Activated T-helper 17 cell treated with anti-CD3 and anti-CD28 coated beads, Interleukin-2, amount 50 U/mL, for 72 hours (primary cell): ENCODE results near the gene NDUFV2. TPM values are rescaled to one million over a fixed set of nuclear protein-coding genes. Genes with fewer than 3 reads are reported as not detected.

ENCODE experiments used
- ATAC-seq: fragments of 150-1000 bp; cut with Tn5 transposase; replicated peaks from 2 replicates; pipeline ENCODE4 v1.10.0; 2021; ENCODE audit warnings: mild to moderate bottlenecking, moderate library complexity
- H3K27ac Mint-ChIP-seq: one replicate; pipeline ENCODE4 v1.8.0; 2022; ENCODE audit warnings: mixed read lengths
- H3K27me3 Mint-ChIP-seq: one replicate; pipeline ENCODE4 v1.8.0; 2022; ENCODE audit warnings: mixed read lengths
- H3K36me3 Mint-ChIP-seq: one replicate; pipeline ENCODE4 v1.8.0; 2022; ENCODE audit warnings: low read depth, mild to moderate bottlenecking, mixed read lengths
- H3K4me1 Mint-ChIP-seq: one replicate; pipeline ENCODE4 v1.8.0; 2022; ENCODE audit warnings: mixed read lengths
- H3K4me3 Mint-ChIP-seq: one replicate; pipeline ENCODE4 v1.8.0; 2022; ENCODE audit warnings: mild to moderate bottlenecking, mixed read lengths
- H3K9me3 Mint-ChIP-seq: one replicate; pipeline ENCODE4 v1.8.0; 2022; ENCODE audit warnings: mixed read lengths
- total RNA-seq, 2 donors: library from RNA; stranded (reverse); gene quantifications; one replicate each; pipeline ENCODE4 v1.2.3, GENCODE V29; 2022

NDUFV2 gene
- 100 to 1,000 TPM; 406 to 520 TPM for total RNA-seq

GRCh38 chr18:9102508-9103375 is at the start of gene NDUFV2:
TSS of gene NDUFV2 (plus strand) at chr18:9102699. CDS start at chr18:9102744, 45 bp downstream.
- Mint-ChIP-seq H3K4me3 (peak within 1 kb of the TSS; percentile 100), H3K36me3 (peaks cover 59% of the 10 kb centered on the region), H3K27ac (peak within 1 kb of the TSS; percentile 99), H3K9me3 (no peaks in the 10 kb centered on the region), H3K4me1 (peaks cover 29% of the 10 kb centered on the region), H3K27me3 (no peaks in the 10 kb centered on the region)
- ATAC-seq, result peak; percentile 90

- H3K4me3 Mint-ChIP-seq, result no peak overlapping the region
- no peak for ATAC-seq
- H3K27ac Mint-ChIP-seq, result no peak overlapping the region
- peaks cover 6% of the 10 kb centered on the region for H3K9me3 Mint-ChIP-seq
- H3K36me3 Mint-ChIP-seq, result no peaks in the 10 kb centered on the region
- H3K27me3 Mint-ChIP-seq, result no peaks in the 10 kb centered on the region
- peaks cover 4% of the 10 kb centered on the region for H3K4me1 Mint-ChIP-seq
Observed at GRCh38 chr18:9053814-9054213, 48.7 kb upstream of the NDUFV2 start.

GRCh38 chr18:9055185-9055584 is 47.3 kb upstream of the NDUFV2 start:
- Mint-ChIP-seq H3K27ac (no peak overlapping the region), H3K27me3 (no peaks in the 10 kb centered on the region), H3K4me3 (no peak overlapping the region), H3K9me3 (peaks cover 6% of the 10 kb centered on the region), H3K4me1 (no peaks in the 10 kb centered on the region), H3K36me3 (no peaks in the 10 kb centered on the region)
- peak; percentile 60 for ATAC-seq

GRCh38 chr18:9055626-9056025 is 46.9 kb upstream of the NDUFV2 start:
- H3K36me3 Mint-ChIP-seq, result no peaks in the 10 kb centered on the region
- ATAC-seq, result no peak
- no peak overlapping the region for H3K4me3 Mint-ChIP-seq
- H3K27me3 Mint-ChIP-seq, result no peaks in the 10 kb centered on the region
- no peaks in the 10 kb centered on the region for H3K4me1 Mint-ChIP-seq
- H3K9me3 Mint-ChIP-seq, result peaks cover 6% of the 10 kb centered on the region
- H3K27ac Mint-ChIP-seq, result no peak overlapping the region

- Mint-ChIP-seq H3K4me3 (no peak overlapping the region), H3K4me1 (no peaks in the 10 kb centered on the region), H3K27ac (no peak overlapping the region), H3K27me3 (no peaks in the 10 kb centered on the region), H3K9me3 (peaks cover 2% of the 10 kb centered on the region), H3K36me3 (no peaks in the 10 kb centered on the region)
- no peak for ATAC-seq
Observed at GRCh38 chr18:9057646-9058045, 44.9 kb upstream of the NDUFV2 start.

GRCh38 chr18:9058406-9058805 is 44.1 kb upstream of the NDUFV2 start:
- H3K4me1 Mint-ChIP-seq, result no peaks in the 10 kb centered on the region
- H3K9me3 Mint-ChIP-seq, result no peaks in the 10 kb centered on the region
- ATAC-seq, result no peak
- H3K4me3 Mint-ChIP-seq, result no peak overlapping the region
- no peak overlapping the region for H3K27ac Mint-ChIP-seq
- no peaks in the 10 kb centered on the region for H3K27me3 Mint-ChIP-seq
- no peaks in the 10 kb centered on the region for H3K36me3 Mint-ChIP-seq

GRCh38 chr18:9062418-9062751 is 40.1 kb upstream of the NDUFV2 start:
- H3K36me3 Mint-ChIP-seq, result no peaks in the 10 kb centered on the region
- peaks cover 19% of the 10 kb centered on the region for H3K4me1 Mint-ChIP-seq
- no peaks in the 10 kb centered on the region for H3K27me3 Mint-ChIP-seq
- no peak overlapping the region for H3K27ac Mint-ChIP-seq
- H3K4me3 Mint-ChIP-seq, result no peak overlapping the region
- no peaks in the 10 kb centered on the region for H3K9me3 Mint-ChIP-seq
- no peak for ATAC-seq

- H3K27me3 Mint-ChIP-seq, result no peaks in the 10 kb centered on the region
- no peaks in the 10 kb centered on the region for H3K36me3 Mint-ChIP-seq
- peaks cover 26% of the 10 kb centered on the region for H3K4me1 Mint-ChIP-seq
- no peaks in the 10 kb centered on the region for H3K9me3 Mint-ChIP-seq
- no peak for ATAC-seq
- peak overlapping the region; percentile 96 for H3K27ac Mint-ChIP-seq
- peak overlapping the region; percentile 67 for H3K4me3 Mint-ChIP-seq
Observed at GRCh38 chr18:9065864-9066263, 36.6 kb upstream of the NDUFV2 start.

GRCh38 chr18:9066358-9066757 is 36.1 kb upstream of the NDUFV2 start:
- H3K36me3 Mint-ChIP-seq, result no peaks in the 10 kb centered on the region

GRCh38 chr18:9066817-9067306 is 35.6 kb upstream of the NDUFV2 start:
- Mint-ChIP-seq H3K36me3 (no peaks in the 10 kb centered on the region), H3K4me3 (peak overlapping the region; percentile 67), H3K27ac (peak overlapping the region; percentile 96), H3K4me1 (peaks cover 26% of the 10 kb centered on the region), H3K9me3 (no peaks in the 10 kb centered on the region), H3K27me3 (no peaks in the 10 kb centered on the region)
- ATAC-seq, result peak; percentile 88

More at GRCh38 chr18:9066358-9066757, 36.1 kb upstream of the NDUFV2 start:
- Mint-ChIP-seq H3K27me3 (no peaks in the 10 kb centered on the region), H3K9me3 (no peaks in the 10 kb centered on the region), H3K4me1 (peaks cover 26% of the 10 kb centered on the region), H3K4me3 (peak overlapping the region; percentile 67), H3K27ac (peak overlapping the region; percentile 96)
- ATAC-seq, result peak; percentile 84

GRCh38 chr18:9067823-9068222 is 34.7 kb upstream of the NDUFV2 start:
- ATAC-seq, result no peak
- no peaks in the 10 kb centered on the region for H3K36me3 Mint-ChIP-seq
- no peaks in the 10 kb centered on the region for H3K9me3 Mint-ChIP-seq
- peaks cover 26% of the 10 kb centered on the region for H3K4me1 Mint-ChIP-seq
- H3K27ac Mint-ChIP-seq, result peak overlapping the region; percentile 4
- no peak overlapping the region for H3K4me3 Mint-ChIP-seq
- no peaks in the 10 kb centered on the region for H3K27me3 Mint-ChIP-seq

- ATAC-seq, result peak; percentile 21
- peaks cover 28% of the 10 kb centered on the region for H3K4me1 Mint-ChIP-seq
Observed at GRCh38 chr18:9068346-9068745, 34.2 kb upstream of the NDUFV2 start.

GRCh38 chr18:9069601-9070000 is 32.9 kb upstream of the NDUFV2 start:
- Mint-ChIP-seq H3K27ac (no peak overlapping the region), H3K9me3 (no peaks in the 10 kb centered on the region), H3K36me3 (peaks cover 12% of the 10 kb centered on the region), H3K27me3 (no peaks in the 10 kb centered on the region), H3K4me1 (peaks cover 31% of the 10 kb centered on the region), H3K4me3 (no peak overlapping the region)
- ATAC-seq, result no peak

More at GRCh38 chr18:9068346-9068745, 34.2 kb upstream of the NDUFV2 start:
- peak overlapping the region; percentile 23 for H3K4me3 Mint-ChIP-seq
- H3K9me3 Mint-ChIP-seq, result no peaks in the 10 kb centered on the region
- peak overlapping the region; percentile 4 for H3K27ac Mint-ChIP-seq
- H3K27me3 Mint-ChIP-seq, result no peaks in the 10 kb centered on the region
- H3K36me3 Mint-ChIP-seq, result no peaks in the 10 kb centered on the region

GRCh38 chr18:9070212-9070611 is 32.3 kb upstream of the NDUFV2 start:
- Mint-ChIP-seq H3K4me1 (peaks cover 31% of the 10 kb centered on the region), H3K27ac (no peak overlapping the region), H3K4me3 (no peak overlapping the region), H3K36me3 (peaks cover 15% of the 10 kb centered on the region), H3K27me3 (no peaks in the 10 kb centered on the region), H3K9me3 (no peaks in the 10 kb centered on the region)
- ATAC-seq, result no peak

GRCh38 chr18:9079818-9080528 is 22.5 kb upstream of the NDUFV2 start:
- Mint-ChIP-seq H3K27ac (peak overlapping the region; percentile 51), H3K4me1 (peaks cover 50% of the 10 kb centered on the region), H3K9me3 (no peaks in the 10 kb centered on the region), H3K4me3 (peak overlapping the region; percentile 32), H3K36me3 (peaks cover 44% of the 10 kb centered on the region), H3K27me3 (no peaks in the 10 kb centered on the region)
- ATAC-seq, result no peak
